ENCODE measurements around the gene BABAM2.

The BABAM2 gene

GRCh38 chr2:28352610-28353195 is 462.2 kb downstream of the BABAM2 start:
- DNase-seq = no peak

- DNase-seq = no peak
Measured at GRCh38 chr2:28354920-28355520, 464.5 kb downstream of the BABAM2 start.

- DNase-seq = no peak
Measured at GRCh38 chr2:28355521-28356094, 465.1 kb downstream of the BABAM2 start.

- DNase-seq = peak; percentile 42
Measured at GRCh38 chr2:28356095-28356911, 465.8 kb downstream of the BABAM2 start.

- DNase-seq = no peak
Measured at GRCh38 chr2:28357055-28357454, 466.5 kb downstream of the BABAM2 start.

GRCh38 chr2:28357948-28358667 is 467.6 kb downstream of the BABAM2 start:
- DNase-seq = no peak

GRCh38 chr2:28358668-28359201 is 468.2 kb downstream of the BABAM2 start:
- no peak for DNase-seq

- DNase-seq = no peak
Measured at GRCh38 chr2:28359222-28360057, 468.9 kb downstream of the BABAM2 start.

GRCh38 chr2:28360058-28360717 is 469.7 kb downstream of the BABAM2 start:
- DNase-seq = no peak

- DNase-seq = no peak
Measured at GRCh38 chr2:28360718-28361293, 470.3 kb downstream of the BABAM2 start.

- no peak for DNase-seq
Measured at GRCh38 chr2:28361991-28362710, 471.6 kb downstream of the BABAM2 start.

- no peak for DNase-seq
Measured at GRCh38 chr2:28362991-28363521, 472.5 kb downstream of the BABAM2 start.

GRCh38 chr2:28363686-28364280 is 473.3 kb downstream of the BABAM2 start:
- no peak for DNase-seq

GRCh38 chr2:28364610-28365009 is 474.1 kb downstream of the BABAM2 start:
- DNase-seq = no peak

- DNase-seq = no peak
Measured at GRCh38 chr2:28365158-28365557, 474.6 kb downstream of the BABAM2 start.

- DNase-seq = no peak
Measured at GRCh38 chr2:28366149-28366495, 475.6 kb downstream of the BABAM2 start.

GRCh38 chr2:28366496-28367282 is 476.2 kb downstream of the BABAM2 start:
- no peak for DNase-seq

- DNase-seq = no peak
Measured at GRCh38 chr2:28367667-28368356, 477.3 kb downstream of the BABAM2 start.

Measured in amniotic stem cell (primary cell).